CD4-positive, alpha-beta T cell (primary cell): ENCODE measurements around the gene WDR88. TPM values are rescaled to one million over a fixed set of nuclear protein-coding genes. Genes with fewer than 3 reads are reported as not detected.

Experiments
- ATAC-seq: fragments of 200-7000 bp; cut with Tn5 transposase; one replicate; pipeline ENCODE4 v1.10.0; 2022; ENCODE audit warnings: mild to moderate bottlenecking; ENCODE audit not compliant: poor library complexity
- CTCF ChIA-PET: fragments of 350-600 bp; sonication (Branson Sonifier 250); formaldehyde crosslinking; loops from one replicate; lab custom pipeline; 2021; ENCODE audit warnings: antibody characterized with exemption, inconsistent platforms; lab: Charles Lee
- POLR2A ChIA-PET: fragments of 350-600 bp; sonication (Branson Sonifier 250); formaldehyde crosslinking; loops from one replicate; lab custom pipeline; 2021; ENCODE audit warnings: antibody characterized with exemption, inconsistent platforms; lab: Charles Lee
- DNase-seq, 14 experiments: peaks; one replicate each; pipeline ENCODE4 v3.0.0-alpha.2; 2013 to 2020; ENCODE audit warnings: mixed read lengths in 2 of 14
- H3K27ac ChIP-seq, 2 donors: one replicate each; pipeline versions ENCODE4 v1.5.1 to v1.7.0; 2013; ENCODE audit warnings: low read length in 2 of 2, low read depth in 1 of 2, mild to moderate bottlenecking in 1 of 2
- H3K27me3 ChIP-seq, 2 experiments: 1 replicate in 1 of 2; 2 replicates in 1 of 2; pipeline versions ENCODE4 v1.6.1 to v1.7.0; 2013; ENCODE audit warnings: low read length in 2 of 2, control low read depth in 1 of 2, mild to moderate bottlenecking in 1 of 2, moderate library complexity in 1 of 2; ENCODE audit not compliant: insufficient read depth in 2 of 2, control insufficient read depth in 1 of 2
- H3K36me3 ChIP-seq: one replicate; pipeline ENCODE4 v1.6.1; 2013; ENCODE audit warnings: low read length, control low read depth; ENCODE audit not compliant: insufficient read depth
- H3K4me1 ChIP-seq: one replicate; pipeline ENCODE4 v1.6.1; 2013; ENCODE audit warnings: low read length, control low read depth; ENCODE audit not compliant: insufficient read depth
- H3K4me3 ChIP-seq: one replicate; pipeline ENCODE4 v1.5.1; 2013; ENCODE audit warnings: mild to moderate bottlenecking, low read length, moderate library complexity
- H3K9me3 ChIP-seq, 2 experiments: 1 replicate in 1 of 2; 2 replicates in 1 of 2; pipeline versions ENCODE4 v1.6.1 to v1.7.0; 2013; ENCODE audit warnings: low read length in 2 of 2, mild to moderate bottlenecking in 2 of 2, control low read depth in 1 of 2, moderate library complexity in 1 of 2; ENCODE audit not compliant: control insufficient read depth in 1 of 2, insufficient read depth in 1 of 2
- H3K27ac Mint-ChIP-seq: one replicate; pipeline ENCODE4 v1.8.0; 2020; ENCODE audit warnings: mixed read lengths
- H3K27me3 Mint-ChIP-seq: one replicate; pipeline ENCODE4 v1.8.0; 2021; ENCODE audit warnings: mixed read lengths
- H3K36me3 Mint-ChIP-seq: one replicate; pipeline ENCODE4 v1.8.0; 2021; ENCODE audit warnings: low read depth, mixed read lengths
- H3K4me1 Mint-ChIP-seq: one replicate; pipeline ENCODE4 v1.8.0; 2021; ENCODE audit warnings: low read depth, mixed read lengths
- H3K4me3 Mint-ChIP-seq: one replicate; pipeline ENCODE4 v1.8.0; 2020; ENCODE audit warnings: mild to moderate bottlenecking, mixed read lengths
- H3K9me3 Mint-ChIP-seq: one replicate; pipeline ENCODE4 v1.8.0; 2020; ENCODE audit warnings: mixed read lengths
- CTCF ChIP-seq: fragments of 200-600 bp; IDR thresholded peaks from one replicate; pipeline ENCODE4 v1.8.0; 2022; ENCODE audit warnings: antibody characterized with exemption, mild to moderate bottlenecking
- intact Hi-C, 2 experiments: fragments of 100-400 bp; cut with DNase I in 1 of 2; cut with micrococcal nuclease in 1 of 2; formaldehyde crosslinking; loops; one replicate each; pipeline versions ENCODE4 v1.15.1 to v1.9.0; 2023 to 2025; cut with DNase I, micrococcal nuclease
- total RNA-seq, 174 experiments: library from RNA in 2 of 174; stranded (reverse) in 2 of 174; gene quantifications; one replicate each; pipeline ENCODE4 v1.2.3 and lab custom pipeline; 2021 to 2026

WDR88 gene
- total RNA-seq, 2 experiments from 2014 or later = not detected

- DNase-seq (no peak), ATAC-seq (no peak)
- Histone ChIP-seq H3K27me3 (peaks cover 40 to 57% of the 10 kb centered on the region in 2 experiments), H3K4me3 (no peak overlapping the region), H3K27ac (no peak overlapping the region), H3K36me3 (no peaks in the 10 kb centered on the region), H3K4me1 (peaks cover 16% of the 10 kb centered on the region), H3K9me3 (peaks cover 23 to 24% of the 10 kb centered on the region in 2 experiments)
- Mint-ChIP-seq H3K27me3 (peaks cover 69% of the 10 kb centered on the region), H3K36me3 (peaks cover 13% of the 10 kb centered on the region), H3K27ac (no peak overlapping the region), H3K9me3 (peaks cover 8% of the 10 kb centered on the region), H3K4me1 (peaks cover 12% of the 10 kb centered on the region), H3K4me3 (peak overlapping the region; percentile 31)
- no peak for TF ChIP-seq CTCF
- ChIA-PET CTCF (no interaction called here), POLR2A (no interaction called here)
- intact Hi-C loops = no loop called here
Observed at GRCh38 chr19:33224694-33225457, 93.0 kb downstream of the WDR88 start.

Other genes starting within 250 kb of the WDR88 start
- gene CEP89, start 160.2 kb upstream of the WDR88 start, total RNA-seq = 1 to 10 TPM; 4.0 to 5.1 TPM
- 1 to 10 TPM in 1 of 2 experiments, under 1 TPM in 1; 0.91 to 1.4 TPM for gene FAAP24, start 159.9 kb upstream of the WDR88 start, total RNA-seq
- under 1 TPM in 1 of 2 experiments, not detected in 1; 0.08 TPM for gene RHPN2, start 67.2 kb upstream of the WDR88 start, total RNA-seq
- gene GPATCH1, start 50.9 kb upstream of the WDR88 start, total RNA-seq = 1 to 10 TPM; 4.6 to 5.5 TPM
- gene LRP3, start 62.2 kb downstream of the WDR88 start, total RNA-seq = under 1 TPM in 1 of 2 experiments, not detected in 1; 0.11 TPM
- gene SLC7A10, start 93.7 kb downstream of the WDR88 start, total RNA-seq = not detected
- 1 to 10 TPM in 1 of 2 experiments, under 1 TPM in 1; 0.84 to 1.4 TPM for gene CEBPA, start 170.4 kb downstream of the WDR88 start, total RNA-seq
- gene CEBPG, start 241.6 kb downstream of the WDR88 start, total RNA-seq = 10 to 100 TPM; 15.5 TPM